GM12878 (cell line): ENCODE results near the gene KDM4C.

Experiments
- CTCF ChIP-seq, 3 experiments: IDR thresholded peaks in 2 of 3; conservative IDR thresholded peaks in 1 of 3; 2 replicates each; pipeline ENCODE4 v1.5.1; 2011; ENCODE audit warnings: low read depth in 3 of 3, low read length in 3 of 3, mild to moderate bottlenecking in 3 of 3, control low read depth in 2 of 3, moderate library complexity in 2 of 3, inconsistent platforms in 1 of 3, mixed read lengths in 1 of 3; ENCODE audit not compliant: control insufficient read depth in 2 of 3, insufficient read depth in 1 of 3; ENCODE audit errors: extremely low read depth in 1 of 3
- EP300 ChIP-seq, 2 experiments: fragments of 150-350 bp in 1 of 2; IDR thresholded peaks; 2 replicates each; pipeline ENCODE4 v1.6.1; 2011 to 2012; ENCODE audit warnings: low read depth in 2 of 2, low read length in 2 of 2, borderline replicate concordance in 1 of 2, improper control_type of control experiment in 1 of 2, inconsistent platforms in 1 of 2; ENCODE audit not compliant: control insufficient read depth in 1 of 2
- EZH2 ChIP-seq: IDR thresholded peaks from 2 replicates; pipeline ENCODE4 v1.6.1; 2012; ENCODE audit warnings: low read depth, mild to moderate bottlenecking, control low read depth, inconsistent platforms, low read length, borderline replicate concordance; ENCODE audit not compliant: control insufficient read depth
- JUND ChIP-seq: IDR thresholded peaks from 2 replicates; pipeline ENCODE4 v1.6.1; 2012; ENCODE audit warnings: low read depth, mild to moderate bottlenecking, low read length, improper control_type of control experiment, moderate library complexity
- POLR2AphosphoS5 ChIP-seq: IDR thresholded peaks from 2 replicates; pipeline ENCODE4 v1.6.1; 2011; ENCODE audit warnings: mild to moderate bottlenecking, low read length, inconsistent platforms
- RAD51 ChIP-seq: fragments of 450-650 bp; IDR thresholded peaks from 2 replicates; pipeline ENCODE4 v1.6.1; 2016; ENCODE audit warnings: moderate library complexity, mild to moderate bottlenecking, inconsistent platforms
- SIN3A ChIP-seq: IDR thresholded peaks from 2 replicates; pipeline ENCODE4 v1.6.1; 2012; ENCODE audit warnings: low read depth, low read length, improper control_type of control experiment
- ZBTB11 ChIP-seq: fragments of 450-650 bp; formaldehyde crosslinking; IDR thresholded peaks from 2 replicates; pipeline ENCODE4 v1.5.0; 2022; ENCODE audit warnings: mild to moderate bottlenecking, missing genetic modification characterization
- TF ChIP-seq, protein P1 (sequence below): fragments of 450-650 bp; IDR thresholded peaks from 2 replicates; pipeline ENCODE4 v1.6.1; 2017; ENCODE audit warnings: mild to moderate bottlenecking, low read depth, inconsistent platforms; ENCODE audit not compliant: poor library complexity, severe bottlenecking

DNA sequence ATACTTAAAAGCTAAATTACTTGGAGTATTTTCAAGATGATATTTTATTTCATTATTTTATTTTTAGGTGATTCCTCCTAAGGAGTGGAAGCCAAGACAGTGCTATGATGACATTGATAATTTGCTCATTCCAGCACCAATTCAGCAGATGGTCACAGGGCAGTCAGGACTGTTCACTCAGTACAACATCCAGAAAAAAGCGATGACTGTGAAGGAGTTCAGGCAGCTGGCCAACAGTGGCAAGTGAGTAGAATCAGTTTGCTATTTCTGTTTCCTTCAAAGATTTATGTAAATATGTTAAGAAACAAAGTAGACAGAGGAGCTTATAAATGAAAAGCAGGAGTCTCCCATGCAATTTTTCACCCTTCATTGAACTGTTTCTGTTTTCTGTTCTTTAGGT is 47.8 kb downstream of the KDM4C start:
- TF ChIP-seq EP300 (IDR thresholded peaks at IDR 0.05; ENCODE audit: borderline replicate concordance in 1 of 2, control insufficient read depth in 1 of 2, low read depth in 2 of 2, low read length in 2 of 2) (no peak), JUND (no peak), CTCF (IDR thresholded peaks at IDR 0.05 in 2 of 3, conservative IDR thresholded peaks at IDR 0.05 in 1 of 3; ENCODE audit: control insufficient read depth in 2 of 3, extremely low read depth in 1 of 3, insufficient read depth in 1 of 3, low read depth in 3 of 3, low read length in 3 of 3) (no peak), SIN3A (no peak), EZH2 (no peak), ZBTB11 (CRISPR knock-in tag) (no peak), RAD51 (no peak), POLR2AphosphoS5 (no peak)
- TF ChIP-seq, protein P1, sequence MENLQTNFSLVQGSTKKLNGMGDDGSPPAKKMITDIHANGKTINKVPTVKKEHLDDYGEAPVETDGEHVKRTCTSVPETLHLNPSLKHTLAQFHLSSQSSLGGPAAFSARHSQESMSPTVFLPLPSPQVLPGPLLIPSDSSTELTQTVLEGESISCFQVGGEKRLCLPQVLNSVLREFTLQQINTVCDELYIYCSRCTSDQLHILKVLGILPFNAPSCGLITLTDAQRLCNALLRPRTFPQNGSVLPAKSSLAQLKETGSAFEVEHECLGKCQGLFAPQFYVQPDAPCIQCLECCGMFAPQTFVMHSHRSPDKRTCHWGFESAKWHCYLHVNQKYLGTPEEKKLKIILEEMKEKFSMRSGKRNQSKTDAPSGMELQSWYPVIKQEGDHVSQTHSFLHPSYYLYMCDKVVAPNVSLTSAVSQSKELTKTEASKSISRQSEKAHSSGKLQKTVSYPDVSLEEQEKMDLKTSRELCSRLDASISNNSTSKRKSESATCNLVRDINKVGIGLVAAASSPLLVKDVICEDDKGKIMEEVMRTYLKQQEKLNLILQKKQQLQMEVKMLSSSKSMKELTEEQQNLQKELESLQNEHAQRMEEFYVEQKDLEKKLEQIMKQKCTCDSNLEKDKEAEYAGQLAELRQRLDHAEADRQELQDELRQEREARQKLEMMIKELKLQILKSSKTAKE = no peak
